22Rv1 (cell line): Measurements from ENCODE around the gene SH3BP2.

Experiments
- H3K27ac ChIP-seq: fragments of 450-650 bp; 2 replicates; pipeline ENCODE4 v1.5.1; 2017
- CTCF ChIP-seq: fragments of 450-650 bp; IDR thresholded peaks from 2 replicates; pipeline ENCODE4 v1.5.1; 2017; ENCODE audit warnings: mild to moderate bottlenecking
- ZFX ChIP-seq: fragments of 450-650 bp; IDR thresholded peaks from 2 replicates; pipeline ENCODE4 v1.6.1; 2017; ENCODE audit warnings: antibody characterized with exemption, borderline replicate concordance

SH3BP2 gene

DNA sequence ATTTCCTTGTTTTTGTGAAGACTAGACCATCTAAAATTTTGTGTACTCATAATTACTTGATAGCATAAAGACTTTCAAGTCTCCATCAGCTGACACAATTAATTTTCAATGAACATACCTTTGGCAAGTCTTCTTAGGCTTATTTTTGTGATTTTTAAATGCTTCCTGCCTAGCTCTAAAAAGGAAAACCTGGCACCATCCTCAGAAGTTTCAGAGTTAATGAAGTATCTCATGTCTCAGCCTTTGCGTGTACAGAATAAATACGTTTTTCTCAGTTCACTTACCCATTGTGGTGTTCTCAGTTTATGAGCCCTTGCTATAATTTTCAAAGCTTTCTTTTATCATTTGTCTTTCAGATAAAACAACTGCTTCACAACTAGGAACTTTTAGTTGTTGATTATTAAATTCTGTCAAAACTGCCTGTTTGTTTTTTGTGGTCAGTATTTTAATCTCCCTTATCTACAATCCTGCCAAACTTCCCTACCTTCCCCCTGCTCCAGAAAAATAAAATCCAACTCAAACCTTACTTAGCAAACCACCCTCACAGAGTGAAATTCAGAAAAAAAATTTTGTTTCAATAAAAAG lies 72.4 kb downstream of the SH3BP2 start:
- TF ChIP-seq CTCF (no peak), ZFX (no peak)
- no peak overlapping the region for H3K27ac ChIP-seq

DNA sequence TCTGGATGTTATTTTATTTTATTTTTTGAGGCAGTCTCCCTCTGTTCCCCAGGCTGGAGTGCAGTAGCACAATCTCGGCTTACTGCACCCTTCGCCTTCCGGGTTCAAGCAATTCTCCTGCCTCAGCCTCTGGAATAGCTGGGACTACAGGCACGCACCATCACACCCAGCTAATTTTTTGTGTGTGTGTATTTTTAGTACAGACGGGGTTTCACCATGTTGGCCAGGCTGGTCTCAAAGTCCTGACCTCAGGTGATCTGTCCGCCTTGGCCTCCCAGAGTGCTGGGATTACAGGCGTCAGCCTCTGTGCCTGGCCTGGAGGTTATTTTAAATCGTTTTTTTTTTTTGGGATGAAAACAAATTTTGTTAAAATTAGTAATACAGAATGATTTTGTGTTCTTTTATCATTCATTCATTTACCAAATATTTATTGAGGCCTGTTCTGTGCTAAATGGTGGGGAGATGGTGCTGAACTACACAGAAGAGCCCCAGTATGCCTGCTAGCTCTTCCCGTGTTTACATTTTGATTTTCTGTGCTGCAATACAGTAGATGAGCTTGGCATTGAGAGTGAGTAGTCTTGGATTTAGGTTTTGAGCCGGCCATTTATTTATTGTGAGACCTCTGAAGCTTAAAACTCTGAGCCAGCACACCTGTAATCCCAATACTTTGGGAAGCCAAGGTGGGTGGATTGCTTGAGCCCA lies 73.4 kb downstream of the SH3BP2 start:
- TF ChIP-seq CTCF, result no peak
- no peak for TF ChIP-seq ZFX
- no peak overlapping the region for H3K27ac ChIP-seq

DNA sequence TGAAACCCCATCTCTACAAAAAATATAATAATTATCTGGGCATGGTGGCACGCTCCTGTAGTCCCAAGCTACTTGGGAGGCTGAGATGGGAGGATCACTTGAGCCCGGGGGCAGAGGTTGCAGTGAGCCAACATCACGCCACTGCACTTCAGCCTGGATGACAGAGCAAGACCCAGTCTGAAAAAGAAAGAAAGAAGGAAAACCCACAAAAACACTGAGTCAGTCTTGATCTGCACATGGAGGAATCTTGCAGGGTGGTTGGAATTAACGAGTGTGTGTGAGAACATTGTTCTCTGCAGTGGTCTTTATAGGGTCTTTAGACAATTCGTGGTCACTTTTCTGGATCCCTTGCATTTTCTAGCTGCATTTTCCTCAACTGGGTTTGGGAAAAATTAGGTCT lies 74.0 kb downstream of the SH3BP2 start:
- H3K27ac ChIP-seq, result no peak overlapping the region
- TF ChIP-seq ZFX (no peak), CTCF (no peak)

DNA sequence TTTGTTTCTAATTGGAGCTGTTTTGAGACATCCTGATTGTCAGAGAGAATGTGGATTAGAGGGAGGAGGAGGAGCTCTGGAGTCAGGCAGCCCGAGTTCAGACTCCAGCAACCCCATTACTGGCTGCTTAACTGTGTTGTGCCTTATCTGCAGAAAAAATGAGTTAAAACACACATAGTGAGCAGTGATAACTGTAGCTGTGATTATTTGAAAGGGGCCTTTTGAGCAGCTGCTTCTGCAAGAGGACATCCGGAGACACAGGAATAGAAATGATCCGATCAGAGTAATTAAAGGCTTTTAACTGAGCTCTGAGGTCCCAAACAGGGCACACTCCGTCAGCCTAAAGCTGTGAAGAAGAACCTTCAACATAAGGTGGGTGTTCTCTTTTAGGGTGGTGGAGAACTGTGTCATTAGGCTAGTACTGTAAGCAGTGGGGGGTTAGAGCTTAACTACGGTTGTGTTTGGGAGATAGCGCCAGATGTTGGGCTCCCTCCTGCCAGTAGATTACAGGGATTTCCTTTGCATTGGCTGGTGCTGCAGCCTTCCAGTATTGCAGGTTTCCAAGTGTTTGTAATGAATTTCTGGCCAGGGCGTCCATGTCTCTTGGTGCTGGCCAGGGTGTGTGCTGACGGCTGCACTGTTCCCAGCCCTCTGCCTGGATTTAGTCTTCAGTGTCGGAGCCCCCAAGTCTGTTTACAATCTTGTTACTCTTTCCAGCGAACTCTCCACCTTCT lies 75.0 kb downstream of the SH3BP2 start:
- H3K27ac ChIP-seq, result no peak overlapping the region
- TF ChIP-seq CTCF, result no peak
- no peak for TF ChIP-seq ZFX

DNA sequence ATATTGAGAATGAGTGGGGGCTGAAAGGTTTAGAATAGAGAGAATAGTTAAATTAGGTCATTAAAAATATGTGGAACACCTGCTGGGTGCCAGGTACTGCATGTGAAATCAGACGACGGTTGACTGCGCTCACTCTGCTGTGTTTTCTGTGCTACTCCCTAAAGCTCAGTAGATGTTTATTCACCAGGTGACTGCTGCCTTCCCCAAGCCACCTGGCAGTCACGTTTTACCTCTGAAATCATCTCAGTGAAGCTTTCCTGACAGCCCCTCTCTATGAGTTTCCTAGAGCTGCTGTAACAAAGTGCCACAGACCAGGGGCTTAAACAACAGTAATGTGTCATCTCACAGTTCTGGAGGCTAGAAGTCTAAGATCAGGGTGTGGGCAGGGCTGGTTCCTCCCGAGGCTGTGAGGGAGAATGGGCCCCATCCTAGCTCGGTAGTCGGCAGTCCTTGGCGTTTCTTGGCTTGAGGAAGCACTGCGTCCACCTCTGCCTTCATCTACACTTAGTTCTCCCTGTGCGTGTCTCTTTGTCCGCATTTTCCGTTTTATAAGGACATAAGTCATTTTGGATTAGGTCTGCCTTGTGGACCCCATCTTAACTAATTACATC lies 76.1 kb downstream of the SH3BP2 start:
- TF ChIP-seq ZFX, result no peak
- no peak for TF ChIP-seq CTCF
- H3K27ac ChIP-seq, result no peak overlapping the region

GRCh38 chr4:2869659-2870058 lies 76.8 kb downstream of the SH3BP2 start:
- TF ChIP-seq ZFX, result no peak
- TF ChIP-seq CTCF, result no peak
- no peak overlapping the region for H3K27ac ChIP-seq

- no peak for TF ChIP-seq ZFX
- no peak for TF ChIP-seq CTCF
- H3K27ac ChIP-seq, result no peak overlapping the region
These were observed 77.2 kb downstream of the SH3BP2 start for GRCh38 chr4:2870082-2870481.
